Small intestine (tissue), 7 donors: ENCODE data around the gene LITAF. TPM values are rescaled to one million over a fixed set of nuclear protein-coding genes. Genes with fewer than 3 reads are reported as not detected.
A peak's percentile ranks its signal among the peaks of the same experiment; 100 is the strongest.

Source experiments
- DNase-seq, 2 donors: peaks; one replicate each; pipeline versions ENCODE4 v3.0.0 to v3.0.0-alpha.2; 2013
- FAIRE-seq: peaks from 2 replicates; lab custom pipeline; 2012; peaks lifted over from hg19 to GRCh38; lab: Jason Lieb, UNC
- H3K27ac ChIP-seq, 3 donors: one replicate each; pipeline ENCODE4 v1.5.1; 2013; ENCODE audit warnings: low read length in 2 of 3, mild to moderate bottlenecking in 2 of 3, control low read depth in 1 of 3, inconsistent platforms in 1 of 3, low read depth in 1 of 3, moderate library complexity in 1 of 3
- H3K27me3 ChIP-seq, 3 donors: one replicate each; pipeline ENCODE4 v1.6.1; 2013; ENCODE audit warnings: low read length in 3 of 3, inconsistent platforms in 1 of 3; ENCODE audit not compliant: control insufficient read depth in 3 of 3, insufficient read depth in 3 of 3
- H3K36me3 ChIP-seq, 3 donors: one replicate each; pipeline ENCODE4 v1.6.1; 2013; ENCODE audit warnings: low read length in 3 of 3, inconsistent platforms in 1 of 3, low read depth in 1 of 3, mild to moderate bottlenecking in 1 of 3, moderate library complexity in 1 of 3; ENCODE audit not compliant: control insufficient read depth in 3 of 3, insufficient read depth in 2 of 3
- H3K4me1 ChIP-seq, 3 donors: one replicate each; pipeline ENCODE4 v1.6.1; 2013; ENCODE audit warnings: low read length in 2 of 3, inconsistent platforms in 1 of 3, low read depth in 1 of 3, mild to moderate bottlenecking in 1 of 3, moderate library complexity in 1 of 3; ENCODE audit not compliant: control insufficient read depth in 3 of 3, insufficient read depth in 2 of 3
- H3K4me3 ChIP-seq, 3 donors: one replicate each; pipeline ENCODE4 v1.5.1; 2013; ENCODE audit warnings: low read length in 3 of 3, control low read depth in 1 of 3, inconsistent platforms in 1 of 3, low read depth in 1 of 3, mild to moderate bottlenecking in 1 of 3, moderate library complexity in 1 of 3
- H3K9me3 ChIP-seq, 2 donors: one replicate each; pipeline ENCODE4 v1.6.1; 2013; ENCODE audit warnings: low read depth in 1 of 2, low read length in 1 of 2; ENCODE audit not compliant: control insufficient read depth in 2 of 2, insufficient read depth in 1 of 2
- WGBS, 3 donors: extraction: QIAGEN DNeasy Blood & Tissue Kit; methylation state at CpG; one replicate each; pipeline ENCODE4 v1.1.7; 2013; 5-methylcytosine and 5-hydroxymethylcytosine counted together
- polyA plus RNA-seq, 4 donors: library from polyadenylated mRNA; stranded (reverse) in 3 of 4; unstranded in 1 of 4; fragments of 200-250 nt in 3 of 4; fragments of 120-200 nt in 1 of 4; gene quantifications; one replicate each; pipeline versions ENCODE4 v1.2.1 to v1.2.3, GENCODE V29; 2013
- donor health status: healthy with polysubstance abuse.
- donor health status: control.
- donor health status: control.
- donor health status: Bipolar disorder and iron deficiency.
- donor health status: healthy.

The LITAF gene
- polyA plus RNA-seq, 4 donors, result 18.1 to 112 (median 46.2) TPM

DNA sequence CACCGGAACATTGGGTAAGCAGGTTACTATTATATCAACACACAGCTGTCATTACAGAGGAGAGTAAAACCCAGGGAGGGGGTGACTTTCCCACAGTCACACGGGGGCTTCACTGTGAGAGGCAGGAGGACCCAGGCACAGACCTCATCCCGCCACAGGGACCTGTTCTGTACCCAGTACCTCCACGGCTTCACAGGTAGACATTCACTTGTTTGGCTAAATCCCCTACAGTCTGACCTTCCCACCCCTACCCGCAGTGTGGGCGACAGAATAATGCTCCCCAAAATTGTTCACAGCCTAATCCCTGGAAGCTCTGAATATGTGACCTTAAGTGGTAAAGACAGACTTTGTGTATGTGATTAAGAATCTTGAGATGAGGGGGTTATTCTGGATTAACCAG, 16.5 kb downstream of the LITAF start:
- H3K4me3 ChIP-seq, result no peak overlapping the region

GRCh38 chr16:11566398-11566797, 20.3 kb downstream of the LITAF start:
- 93 to 96% (median 94%) methylated on average over 9 of the region's 9 CpGs for WGBS, 3 donors

More for the DNA sequence above, 16.5 kb downstream of the LITAF start:
- DNase-seq (no peak), FAIRE-seq (no peak)
- H3K9me3 ChIP-seq, result no peaks in the 10 kb centered on the region
- H3K27me3 ChIP-seq, result no peaks in the 10 kb centered on the region
- no peak overlapping the region for H3K27ac ChIP-seq
- peaks cover 0 to 2% (median 0%) of the 10 kb centered on the region in 3 donors for H3K4me1 ChIP-seq
- 93 to 97% (median 96%) methylated on average over 6 of the region's 6 CpGs for WGBS, 3 donors
- peaks cover 0 to 10% (median 3%) of the 10 kb centered on the region in 3 donors for H3K36me3 ChIP-seq

DNA sequence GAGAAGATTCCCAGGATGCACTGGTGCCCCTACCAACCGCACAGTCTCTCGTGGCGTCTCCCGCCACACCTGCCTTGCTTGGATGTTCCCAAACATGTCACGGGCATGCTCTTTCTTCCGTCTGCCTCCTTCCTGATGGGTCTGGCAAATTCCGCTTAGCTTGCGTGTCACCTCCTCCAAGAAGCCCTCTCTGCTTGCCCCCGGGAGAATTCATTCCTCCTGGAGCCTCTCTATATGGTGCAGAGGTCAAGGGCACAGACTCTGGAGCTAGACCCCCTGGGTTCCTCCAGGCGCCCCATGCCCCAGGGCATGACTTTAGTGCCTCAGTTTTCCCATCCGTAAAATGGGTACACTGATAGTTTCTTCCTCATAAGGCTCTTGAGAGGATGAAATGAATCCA, 21.1 kb downstream of the LITAF start:
- H3K27ac ChIP-seq, result no peak overlapping the region
- peaks cover 0 to 12% (median 3%) of the 10 kb centered on the region in 3 donors for H3K36me3 ChIP-seq
- DNase-seq, result no peak
- H3K4me1 ChIP-seq, result no peaks in the 10 kb centered on the region
- no peaks in the 10 kb centered on the region for H3K9me3 ChIP-seq
- FAIRE-seq, result no peak
- no peaks in the 10 kb centered on the region for H3K27me3 ChIP-seq
- no peak overlapping the region for H3K4me3 ChIP-seq
- WGBS, 3 donors, result 92 to 97% (median 96%) methylated on average over 11 of the region's 11 CpGs

More at GRCh38 chr16:11566398-11566797, 20.3 kb downstream of the LITAF start:
- H3K4me3 ChIP-seq, result no peak overlapping the region
- no peaks in the 10 kb centered on the region for H3K27me3 ChIP-seq
- DNase-seq (no peak), FAIRE-seq (no peak)
- no peaks in the 10 kb centered on the region for H3K4me1 ChIP-seq
- H3K9me3 ChIP-seq, result no peaks in the 10 kb centered on the region
- peaks cover 0 to 12% (median 3%) of the 10 kb centered on the region in 3 donors for H3K36me3 ChIP-seq
- no peak overlapping the region for H3K27ac ChIP-seq

GRCh38 chr16:11564046-11564926, 22.4 kb downstream of the LITAF start:
- WGBS, 3 donors, result 71 to 86% (median 82%) methylated on average over 24 of the region's 24 CpGs
- H3K4me1 ChIP-seq, result no peaks in the 10 kb centered on the region
- no peaks in the 10 kb centered on the region for H3K9me3 ChIP-seq
- H3K4me3 ChIP-seq, result no peak overlapping the region
- no peak for FAIRE-seq
- DNase-seq, result no peak
- no peak overlapping the region for H3K27ac ChIP-seq
- peaks cover 0 to 12% (median 0%) of the 10 kb centered on the region in 3 donors for H3K36me3 ChIP-seq
- H3K27me3 ChIP-seq, result no peaks in the 10 kb centered on the region

- WGBS, 3 donors, result 55 to 64% (median 56%) methylated on average over 6 of the region's 6 CpGs
- peaks cover 0 to 8% (median 0%) of the 10 kb centered on the region in 3 donors for H3K36me3 ChIP-seq
- FAIRE-seq (no peak), DNase-seq (no peak)
- no peaks in the 10 kb centered on the region for H3K27me3 ChIP-seq
- H3K9me3 ChIP-seq, result no peaks in the 10 kb centered on the region
- H3K4me1 ChIP-seq, result no peaks in the 10 kb centered on the region
- no peak overlapping the region for H3K4me3 ChIP-seq
- H3K27ac ChIP-seq, result peak overlapping the region in 1 of 3 donors; percentile 36
Observed at GRCh38 chr16:11563493-11564040, 23.2 kb downstream of the LITAF start.

GRCh38 chr16:11562941-11563340, 23.8 kb downstream of the LITAF start:
- Histone ChIP-seq H3K4me3 (no peak overlapping the region), H3K4me1 (no peaks in the 10 kb centered on the region), H3K36me3 (peaks cover 0 to 10% (median 0%) of the 10 kb centered on the region in 3 donors), H3K9me3 (peaks cover 0 to 2% of the 10 kb centered on the region in 2 donors), H3K27me3 (no peaks in the 10 kb centered on the region), H3K27ac (no peak overlapping the region)
- FAIRE-seq (no peak), DNase-seq (no peak)
- 88 to 92% (median 91%) methylated on average over 10 of the region's 10 CpGs for WGBS, 3 donors

DNA sequence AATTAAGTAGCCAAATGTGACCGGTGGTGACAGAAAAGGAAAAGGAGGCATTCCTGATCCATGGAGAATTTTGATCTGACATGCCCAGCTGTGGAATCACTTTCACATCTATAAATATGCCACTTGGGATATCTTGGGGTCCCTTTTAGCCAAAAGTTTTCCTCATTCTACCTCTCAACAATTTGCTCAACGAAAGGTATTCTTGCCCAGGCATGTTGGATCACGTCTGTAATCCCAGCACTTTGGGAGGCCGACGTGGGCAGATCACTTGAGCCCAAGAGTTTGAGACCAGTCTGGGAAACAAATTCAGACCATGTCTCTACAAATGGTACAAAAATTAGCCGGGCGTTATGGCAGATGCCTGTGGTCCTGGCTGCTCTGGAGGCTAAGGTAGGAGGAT, 24.3 kb downstream of the LITAF start:
- 88 to 92% (median 91%) methylated on average over 7 of the region's 7 CpGs for WGBS, 3 donors
- no peak overlapping the region for H3K4me3 ChIP-seq
- FAIRE-seq, result no peak
- no peaks in the 10 kb centered on the region for H3K4me1 ChIP-seq
- no peak for DNase-seq
- H3K36me3 ChIP-seq, result peaks cover 0 to 15% (median 0%) of the 10 kb centered on the region in 3 donors
- H3K27me3 ChIP-seq, result no peaks in the 10 kb centered on the region
- H3K27ac ChIP-seq, result peak overlapping the region in 1 of 3 donors; percentile 18
- H3K9me3 ChIP-seq, result peaks cover 0 to 3% of the 10 kb centered on the region in 2 donors

DNA sequence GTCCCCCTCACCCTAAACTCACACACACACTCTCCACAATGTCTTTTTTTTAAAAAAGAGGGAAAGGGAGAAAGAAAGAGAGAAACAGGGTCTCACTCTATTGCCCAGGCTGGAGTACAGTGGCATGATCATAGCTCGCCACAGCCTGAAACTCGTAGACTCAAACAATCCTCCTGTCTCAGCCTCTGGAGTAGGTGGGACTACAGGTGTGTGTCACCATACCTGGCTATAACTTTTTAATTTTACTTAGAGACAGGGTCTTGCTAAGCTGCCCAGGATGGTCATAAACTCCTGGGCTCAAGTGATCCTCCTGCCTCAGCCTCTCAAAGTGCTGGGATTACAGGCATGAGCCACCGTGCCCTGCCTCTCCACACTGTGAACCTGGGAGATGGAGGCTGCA, 24.9 kb downstream of the LITAF start:
- 91 to 95% (median 94%) methylated on average over 3 of the region's 3 CpGs for WGBS, 3 donors
- DNase-seq, result no peak
- H3K36me3 ChIP-seq, result peaks cover 0 to 15% (median 3%) of the 10 kb centered on the region in 3 donors
- no peak overlapping the region for H3K4me3 ChIP-seq
- FAIRE-seq, result no peak
- H3K27me3 ChIP-seq, result no peaks in the 10 kb centered on the region
- peaks cover 0 to 3% of the 10 kb centered on the region in 2 donors for H3K9me3 ChIP-seq
- peak overlapping the region in 1 of 3 donors; percentile 81 for H3K27ac ChIP-seq
- H3K4me1 ChIP-seq, result no peaks in the 10 kb centered on the region
